H9 (cell line): ENCODE measurements around the gene DDX47. TPM values are rescaled to one million over a fixed set of nuclear protein-coding genes. Genes with fewer than 3 reads are reported as not detected.

Source experiments
- DNase-seq: peaks from one replicate; pipeline ENCODE4 v3.0.0-alpha.2; 2017
- H2AFZ ChIP-seq: one replicate; pipeline ENCODE4 v1.6.1; 2013; ENCODE audit warnings: mild to moderate bottlenecking, low read length, control low read depth, moderate library complexity
- H2AK5ac ChIP-seq: 2 replicates; pipeline ENCODE4 v1.6.1; 2013; ENCODE audit warnings: low read length, control low read depth, mixed read lengths; ENCODE audit not compliant: insufficient read length
- H2BK120ac ChIP-seq: one replicate; pipeline ENCODE4 v1.6.1; 2013; ENCODE audit warnings: low read depth, mild to moderate bottlenecking, low read length, control low read depth, inconsistent platforms; ENCODE audit not compliant: poor library complexity, severe bottlenecking
- H2BK12ac ChIP-seq: 2 replicates; pipeline ENCODE4 v1.6.1; 2013; ENCODE audit warnings: low read length, control low read depth, mixed read lengths, low read depth; ENCODE audit not compliant: insufficient read length
- H2BK15ac ChIP-seq: 2 replicates; pipeline ENCODE4 v1.6.1; 2013; ENCODE audit warnings: low read depth, low read length, control low read depth
- H2BK20ac ChIP-seq: one replicate; pipeline ENCODE4 v1.6.1; 2013; ENCODE audit warnings: low read depth, mild to moderate bottlenecking, low read length, control low read depth, inconsistent platforms; ENCODE audit not compliant: poor library complexity, severe bottlenecking
- H2BK5ac ChIP-seq: 2 replicates; pipeline ENCODE4 v1.6.1; 2013; ENCODE audit warnings: low read length, control low read depth, mixed read lengths; ENCODE audit not compliant: insufficient read length
- H3K14ac ChIP-seq: 2 replicates; pipeline ENCODE4 v1.6.1; 2013; ENCODE audit warnings: low read length, control low read depth; ENCODE audit not compliant: insufficient read depth
- H3K18ac ChIP-seq: 2 replicates; pipeline ENCODE4 v1.6.1; 2013; ENCODE audit warnings: low read depth, mild to moderate bottlenecking, mixed read lengths, low read length, control low read depth; ENCODE audit not compliant: insufficient read length
- H3K23ac ChIP-seq: 2 replicates; pipeline ENCODE4 v1.6.1; 2013; ENCODE audit warnings: low read length, control low read depth, mixed read lengths, low read depth; ENCODE audit not compliant: insufficient read length
- H3K23me2 ChIP-seq: 2 replicates; pipeline ENCODE4 v1.6.1; 2013; ENCODE audit warnings: low read depth, mild to moderate bottlenecking, mixed read lengths, low read length, control low read depth; ENCODE audit not compliant: insufficient read length, poor library complexity, severe bottlenecking
- H3K27ac ChIP-seq: 2 replicates; pipeline ENCODE4 v1.5.1; 2013; ENCODE audit warnings: low read length, control low read depth, mixed read lengths, low read depth; ENCODE audit not compliant: insufficient read length
- H3K27me3 ChIP-seq: 2 replicates; pipeline ENCODE4 v1.6.1; 2013; ENCODE audit warnings: low read length, control low read depth, inconsistent platforms; ENCODE audit not compliant: insufficient read depth
- H3K4ac ChIP-seq: 2 replicates; pipeline ENCODE4 v1.6.1; 2013; ENCODE audit warnings: low read depth, mild to moderate bottlenecking, control low read depth, inconsistent platforms, low read length, moderate library complexity
- H3K4me1 ChIP-seq: 2 replicates; pipeline ENCODE4 v1.6.1; 2013; ENCODE audit warnings: low read length, control low read depth, inconsistent platforms; ENCODE audit not compliant: insufficient read depth
- H3K4me2 ChIP-seq: 2 replicates; pipeline ENCODE4 v1.6.1; 2013; ENCODE audit warnings: low read length, control low read depth, mixed read lengths; ENCODE audit not compliant: insufficient read length, insufficient read depth
- H3K56ac ChIP-seq: 2 replicates; pipeline ENCODE4 v1.6.1; 2013; ENCODE audit warnings: low read depth, mild to moderate bottlenecking, mixed read lengths, low read length, control low read depth; ENCODE audit not compliant: insufficient read length
- H3K79me1 ChIP-seq: 2 replicates; pipeline ENCODE4 v1.6.1; 2013; ENCODE audit warnings: low read depth, mild to moderate bottlenecking, moderate library complexity, low read length, control low read depth, inconsistent platforms; ENCODE audit not compliant: insufficient read depth, poor library complexity, severe bottlenecking
- H3K79me2 ChIP-seq: 2 replicates; pipeline ENCODE4 v1.6.1; 2013; ENCODE audit warnings: low read length, control low read depth, inconsistent platforms; ENCODE audit not compliant: insufficient read depth
- H3K9ac ChIP-seq: 2 replicates; pipeline ENCODE4 v1.6.1; 2013; ENCODE audit warnings: low read length, control low read depth, mixed read lengths; ENCODE audit not compliant: insufficient read length; ENCODE audit errors: extremely low read depth
- H3K9me3 ChIP-seq: one replicate; pipeline ENCODE4 v1.6.1; 2013; ENCODE audit warnings: low read depth, low read length, inconsistent platforms; ENCODE audit not compliant: control insufficient read depth
- H3T11ph ChIP-seq: one replicate; pipeline ENCODE4 v1.6.1; 2013; ENCODE audit warnings: mild to moderate bottlenecking, low read length, control low read depth, inconsistent platforms
- H4K20me1 ChIP-seq: one replicate; pipeline ENCODE4 v1.6.1; 2013; ENCODE audit not compliant: control insufficient read depth, insufficient read length, insufficient read depth
- H4K5ac ChIP-seq: 2 replicates; pipeline ENCODE4 v1.6.1; 2013; ENCODE audit warnings: low read depth, mild to moderate bottlenecking, mixed read lengths, low read length, control low read depth; ENCODE audit not compliant: insufficient read length
- H4K8ac ChIP-seq: replicated peaks from 2 replicates; pipeline ENCODE4 v1.6.1; 2013; ENCODE audit warnings: low read length, control low read depth, mixed read lengths, low read depth; ENCODE audit not compliant: insufficient read length
- H4K91ac ChIP-seq: 2 replicates; pipeline ENCODE4 v1.6.1; 2013; ENCODE audit warnings: low read depth, mild to moderate bottlenecking, moderate library complexity, mixed read lengths, low read length, control low read depth; ENCODE audit not compliant: insufficient read length
- H3K27ac Mint-ChIP-seq, 3 experiments: 2 replicates in 2 of 3; 3 replicates in 1 of 3; pipeline ENCODE4 v1.8.0; 2020 to 2021; ENCODE audit warnings: mixed read lengths in 3 of 3, mild to moderate bottlenecking in 1 of 3, moderate library complexity in 1 of 3
- H3K27me3 Mint-ChIP-seq: 2 replicates; pipeline ENCODE4 v1.8.0; 2021; ENCODE audit warnings: low read depth, mild to moderate bottlenecking, moderate library complexity, mixed read lengths
- H3K36me3 Mint-ChIP-seq, 3 experiments: 2 replicates in 2 of 3; 3 replicates in 1 of 3; pipeline ENCODE4 v1.8.0; 2020 to 2021; ENCODE audit warnings: low read depth in 3 of 3, mixed read lengths in 3 of 3; ENCODE audit not compliant: insufficient read depth in 1 of 3
- H3K4me1 Mint-ChIP-seq, 2 experiments: 2 replicates each; pipeline ENCODE4 v1.8.0; 2020; ENCODE audit warnings: mixed read lengths in 2 of 2
- H3K4me3 Mint-ChIP-seq, 2 experiments: 2 replicates in 1 of 2; 3 replicates in 1 of 2; pipeline ENCODE4 v1.8.0; 2020 to 2021; ENCODE audit warnings: mild to moderate bottlenecking in 2 of 2, mixed read lengths in 2 of 2, moderate library complexity in 1 of 2
- H3K9me3 Mint-ChIP-seq, 2 experiments: 2 replicates in 1 of 2; 3 replicates in 1 of 2; pipeline ENCODE4 v1.8.0; 2020; ENCODE audit warnings: mild to moderate bottlenecking in 2 of 2, mixed read lengths in 2 of 2, moderate library complexity in 1 of 2
- CTCF ChIP-seq: fragments of 200-600 bp; sonication (generic); conservative IDR thresholded peaks from 3 replicates; pipeline ENCODE4 v1.8.0; 2021; ENCODE audit warnings: antibody characterized with exemption, mild to moderate bottlenecking
- WGBS: extraction: QIAGEN DNeasy Blood & Tissue Kit; methylation state at CpG from one replicate; pipeline ENCODE4 v1.1.7; 2013; ENCODE audit warnings: missing lambda C conversion rate, low lambda C conversion rate, mixed read lengths; ENCODE audit not compliant: insufficient read length; ENCODE audit errors: extremely low coverage; 5-methylcytosine and 5-hydroxymethylcytosine counted together
- total RNA-seq: library from RNA; stranded (reverse); gene quantifications from 2 replicates; pipeline ENCODE4 v1.2.1, GENCODE V29; 2021

The DDX47 gene
- total RNA-seq, 1 experiment from 2014 or later: 78.2 TPM

DNA sequence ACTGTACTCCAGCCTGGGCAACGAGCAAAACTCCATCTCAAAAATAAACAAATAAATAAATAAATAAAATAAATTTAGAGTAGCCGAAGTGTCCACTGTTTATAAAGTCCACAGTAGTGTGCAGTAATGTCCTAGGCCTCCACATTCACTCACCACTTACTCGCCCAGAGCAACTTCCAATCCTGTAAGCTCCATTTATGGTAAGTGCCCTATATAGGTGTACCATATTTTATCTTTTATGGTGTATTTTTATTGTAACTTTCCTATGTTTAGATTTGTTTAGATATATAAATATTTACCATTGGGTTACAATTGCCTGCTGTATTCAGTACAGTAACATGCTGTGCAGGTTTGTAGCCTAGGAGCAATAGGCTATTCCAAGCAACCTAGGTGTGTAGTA lies 40.3 kb downstream of the DDX47 start:
- Histone ChIP-seq H3K4me1 (no peaks in the 10 kb centered on the region), H3T11ph (no peak overlapping the region), H4K5ac (no peak overlapping the region), H4K8ac (no peak overlapping the region), H3K27me3 (no peaks in the 10 kb centered on the region), H3K79me1 (no peaks in the 10 kb centered on the region), H3K23ac (no peak overlapping the region), H2AK5ac (no peak overlapping the region), H2AFZ (no peak overlapping the region), H4K20me1 (no peaks in the 10 kb centered on the region), H2BK12ac (no peak overlapping the region), H2BK120ac (no peak overlapping the region), H3K56ac (no peak overlapping the region), H3K14ac (no peak overlapping the region), H2BK5ac (no peak overlapping the region), H3K9me3 (no peaks in the 10 kb centered on the region), H3K27ac (no peak overlapping the region), H2BK20ac (no peak overlapping the region), H4K91ac (no peak overlapping the region), H3K79me2 (no peaks in the 10 kb centered on the region), H3K4ac (no peak overlapping the region), H3K18ac (no peak overlapping the region), H2BK15ac (no peak overlapping the region), H3K9ac (no peak overlapping the region), H3K23me2 (no peaks in the 10 kb centered on the region), H3K4me2 (no peak overlapping the region)
- Mint-ChIP-seq H3K4me3 (no peak overlapping the region), H3K36me3 (peaks cover 8 to 16% (median 9%) of the 10 kb centered on the region in 3 experiments), H3K4me1 (no peaks in the 10 kb centered on the region), H3K27me3 (no peaks in the 10 kb centered on the region), H3K27ac (no peak overlapping the region), H3K9me3 (peaks cover 0 to 8% of the 10 kb centered on the region in 2 experiments; a peak in 1 of 5 replicates)
- TF ChIP-seq CTCF: no peak
- WGBS: no CpG with 5 or more reads among the region's 3 CpGs
- no peak for DNase-seq
